Thymus (tissue), 11 donors: Measurements from ENCODE around the gene NCOA7. TPM values are rescaled to one million over a fixed set of nuclear protein-coding genes. Genes with fewer than 3 reads are reported as not detected.

Experiments used
- DNase-seq, 9 donors: peaks; one replicate each; pipeline ENCODE4 v3.0.0-alpha.2; 2013; ENCODE audit warnings: low spot score in 9 of 9, low read depth in 6 of 9, missing footprints in 1 of 9
- H3K27ac ChIP-seq, 2 donors: one replicate each; pipeline ENCODE4 v1.5.1; 2013; ENCODE audit warnings: control low read depth in 1 of 2, low read depth in 1 of 2, low read length in 1 of 2, mild to moderate bottlenecking in 1 of 2, moderate library complexity in 1 of 2
- H3K27me3 ChIP-seq, 2 donors: one replicate each; pipeline ENCODE4 v1.5.1; 2013; ENCODE audit warnings: low read length in 1 of 2; ENCODE audit not compliant: control insufficient read depth in 2 of 2, insufficient read depth in 1 of 2
- H3K36me3 ChIP-seq, 2 donors: one replicate each; pipeline ENCODE4 v1.5.1; 2013; ENCODE audit warnings: low read length in 1 of 2, mild to moderate bottlenecking in 1 of 2, moderate library complexity in 1 of 2; ENCODE audit not compliant: control insufficient read depth in 2 of 2, insufficient read depth in 2 of 2
- H3K4me1 ChIP-seq, 2 donors: one replicate each; pipeline ENCODE4 v1.5.1; 2013; ENCODE audit warnings: low read length in 2 of 2; ENCODE audit not compliant: control insufficient read depth in 2 of 2, insufficient read depth in 2 of 2
- H3K4me3 ChIP-seq, 2 donors: one replicate each; pipeline ENCODE4 v1.5.1; 2013; ENCODE audit warnings: low read length in 2 of 2, control low read depth in 1 of 2, mild to moderate bottlenecking in 1 of 2
- H3K9me3 ChIP-seq, 2 donors: one replicate each; pipeline ENCODE4 v1.5.1; 2013; ENCODE audit warnings: low read length in 1 of 2, mild to moderate bottlenecking in 1 of 2; ENCODE audit not compliant: control insufficient read depth in 2 of 2, insufficient read depth in 1 of 2
- WGBS: extraction: QIAGEN DNeasy Blood & Tissue Kit; methylation state at CpG from one replicate; pipeline ENCODE4 v1.1.7; 2013; 5-methylcytosine and 5-hydroxymethylcytosine counted together
- polyA plus RNA-seq: library from polyadenylated mRNA; stranded (reverse); fragments of 200-250 nt; gene quantifications from one replicate; pipeline ENCODE4 v1.2.3, GENCODE V29; 2013
- total RNA-seq: library from RNA; stranded (reverse); fragments of 120-200 nt; gene quantifications from one replicate; pipeline ENCODE4 v1.2.4, GENCODE V29; 2013
- donor health status: healthy.

NCOA7 gene
- total and polyA plus RNA-seq, 2 donors: 8.4 to 15.8 TPM

DNA sequence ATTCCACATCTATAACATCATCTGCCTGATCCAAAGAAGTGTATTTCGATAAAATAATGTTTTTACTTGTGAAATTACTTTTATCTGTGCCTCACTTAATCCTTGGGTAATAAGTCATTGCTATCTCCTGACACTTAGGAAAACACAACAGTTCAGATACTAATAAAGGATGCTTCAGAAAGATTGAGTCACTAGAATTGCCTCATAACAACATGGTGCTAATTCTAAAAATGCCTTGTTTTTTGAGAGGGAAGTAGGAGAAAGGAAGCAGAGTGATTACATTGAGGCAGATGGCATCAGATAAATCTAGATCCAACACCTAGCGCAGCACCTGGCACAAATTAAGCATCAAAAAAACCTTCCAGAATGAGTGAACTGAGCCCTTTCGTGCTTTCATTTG is 69.0 kb downstream of the NCOA7 start:
- H3K4me3 ChIP-seq: no peak overlapping the region
- H3K36me3 ChIP-seq: no peaks in the 10 kb centered on the region
- no peaks in the 10 kb centered on the region for H3K27me3 ChIP-seq
- no peak overlapping the region for H3K27ac ChIP-seq
- WGBS: 94% methylated on average over 3 of the region's 3 CpGs
- no peak for DNase-seq
- no peaks in the 10 kb centered on the region for H3K4me1 ChIP-seq
- no peaks in the 10 kb centered on the region for H3K9me3 ChIP-seq

DNA sequence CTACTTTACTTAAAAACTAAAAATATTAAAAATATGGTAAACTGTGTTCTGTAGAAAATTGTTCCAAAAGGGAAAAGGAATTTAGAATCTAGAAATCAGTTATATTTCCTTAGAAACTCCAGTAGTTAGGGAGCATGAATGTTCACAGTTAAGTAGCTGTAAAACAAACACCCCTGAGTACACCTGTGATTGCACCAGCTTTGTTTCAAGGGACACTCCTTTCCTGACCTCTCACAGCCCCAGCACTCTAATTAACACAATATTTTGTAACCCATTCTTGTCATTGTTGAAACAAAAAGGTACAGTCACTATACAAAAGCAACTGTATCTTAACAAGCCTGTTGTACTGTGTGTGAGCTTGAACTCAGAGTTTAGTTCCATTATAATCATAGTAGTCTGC is 72.3 kb downstream of the NCOA7 start:
- no peaks in the 10 kb centered on the region for H3K27me3 ChIP-seq
- H3K4me1 ChIP-seq: no peaks in the 10 kb centered on the region
- no peaks in the 10 kb centered on the region for H3K36me3 ChIP-seq
- no peaks in the 10 kb centered on the region for H3K9me3 ChIP-seq
- DNase-seq: no peak
- H3K4me3 ChIP-seq: no peak overlapping the region
- no peak overlapping the region for H3K27ac ChIP-seq

DNA sequence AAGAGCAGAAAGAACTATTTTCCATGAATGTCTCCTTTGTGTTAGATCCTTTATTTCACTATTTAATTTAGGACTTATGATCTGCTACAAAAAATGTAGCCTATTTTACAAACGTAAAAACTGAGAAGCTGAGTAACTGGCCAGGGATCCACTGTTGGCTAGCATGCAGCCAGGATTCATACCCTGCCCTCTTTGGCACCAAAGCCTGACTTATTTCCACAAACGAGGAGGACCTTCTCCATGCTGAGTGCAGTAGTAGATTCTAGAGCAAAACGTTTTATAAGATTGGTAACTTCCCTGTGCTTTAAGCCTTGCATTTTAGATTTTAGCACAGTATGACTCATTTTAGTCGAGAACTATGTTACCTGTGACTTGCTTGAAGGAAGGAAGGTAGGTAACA is 74.3 kb downstream of the NCOA7 start:
- Histone ChIP-seq H3K4me3 (no peak overlapping the region), H3K27ac (no peak overlapping the region), H3K9me3 (no peaks in the 10 kb centered on the region), H3K36me3 (no peaks in the 10 kb centered on the region), H3K27me3 (no peaks in the 10 kb centered on the region), H3K4me1 (no peaks in the 10 kb centered on the region)
- no peak for DNase-seq
- WGBS: 95% methylated on average over 4 of the region's 4 CpGs

DNA sequence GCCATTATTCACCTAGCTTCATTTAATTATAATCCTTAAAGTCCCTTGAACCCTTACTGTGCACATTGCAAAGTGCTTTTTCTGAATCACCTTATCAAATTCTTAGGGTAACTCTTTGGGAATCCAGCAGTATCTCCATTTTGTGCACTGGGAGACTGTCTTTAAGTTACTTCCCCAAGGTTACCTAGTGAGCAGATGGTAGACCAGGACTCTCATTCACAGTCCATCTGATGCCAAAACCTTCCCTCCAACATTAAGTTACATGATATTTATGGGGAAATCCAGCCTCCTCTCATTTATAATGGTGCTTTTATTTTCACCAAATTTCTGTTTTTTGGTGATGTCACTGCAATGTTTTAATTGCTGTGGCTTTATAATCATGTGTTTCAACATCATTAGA is 75.7 kb downstream of the NCOA7 start:
- Histone ChIP-seq H3K4me3 (no peak overlapping the region), H3K4me1 (no peaks in the 10 kb centered on the region), H3K27ac (no peak overlapping the region), H3K9me3 (no peaks in the 10 kb centered on the region), H3K36me3 (no peaks in the 10 kb centered on the region), H3K27me3 (no peaks in the 10 kb centered on the region)
- DNase-seq: no peak

DNA sequence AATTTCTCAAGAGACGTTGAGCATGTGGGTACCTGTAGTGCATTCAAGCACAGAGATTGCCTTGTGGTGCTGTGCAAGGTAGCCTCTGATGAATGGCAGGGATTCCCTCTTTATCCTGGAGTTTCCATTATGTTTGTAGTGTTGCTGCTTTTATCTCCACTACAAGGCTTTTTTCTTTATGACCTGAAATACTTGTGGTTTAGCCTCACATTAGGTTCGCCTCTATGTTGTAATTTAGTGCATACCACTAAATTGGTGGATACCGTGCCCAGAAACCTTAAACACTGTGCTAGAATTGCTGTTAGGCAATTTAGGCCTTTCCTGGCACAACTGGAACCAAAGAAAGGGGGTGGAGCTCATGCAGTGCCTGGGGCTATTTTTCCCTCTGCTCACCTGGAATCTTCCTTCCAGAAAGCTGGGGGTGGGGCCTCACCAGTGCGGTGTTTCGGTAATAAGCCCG is 76.8 kb downstream of the NCOA7 start:
- no peaks in the 10 kb centered on the region for H3K27me3 ChIP-seq
- no peak overlapping the region for H3K4me3 ChIP-seq
- no peaks in the 10 kb centered on the region for H3K4me1 ChIP-seq
- no peaks in the 10 kb centered on the region for H3K9me3 ChIP-seq
- H3K36me3 ChIP-seq: no peaks in the 10 kb centered on the region
- WGBS: 96% methylated on average over 6 of the region's 6 CpGs
- no peak overlapping the region for H3K27ac ChIP-seq
- no peak for DNase-seq

DNA sequence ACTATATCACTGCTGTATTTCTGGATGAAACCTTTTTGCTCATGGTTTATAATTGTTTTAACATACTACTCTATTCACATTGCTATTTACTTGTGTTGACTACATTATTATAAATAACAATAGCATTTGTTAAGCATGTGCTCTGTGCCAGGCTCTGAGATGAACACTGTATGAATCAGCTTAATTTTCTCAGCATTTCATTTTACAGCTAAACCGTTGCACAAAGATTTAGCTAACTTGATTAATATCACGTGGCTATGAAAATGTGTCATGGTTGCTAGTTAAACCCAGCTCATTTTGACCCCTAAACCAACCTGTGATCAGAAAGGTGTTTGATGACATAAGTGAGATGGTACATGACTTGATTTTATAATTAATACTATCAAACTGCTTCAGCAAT is 77.5 kb downstream of the NCOA7 start:
- 96% methylated on average over 2 of the region's 2 CpGs for WGBS

DNA sequence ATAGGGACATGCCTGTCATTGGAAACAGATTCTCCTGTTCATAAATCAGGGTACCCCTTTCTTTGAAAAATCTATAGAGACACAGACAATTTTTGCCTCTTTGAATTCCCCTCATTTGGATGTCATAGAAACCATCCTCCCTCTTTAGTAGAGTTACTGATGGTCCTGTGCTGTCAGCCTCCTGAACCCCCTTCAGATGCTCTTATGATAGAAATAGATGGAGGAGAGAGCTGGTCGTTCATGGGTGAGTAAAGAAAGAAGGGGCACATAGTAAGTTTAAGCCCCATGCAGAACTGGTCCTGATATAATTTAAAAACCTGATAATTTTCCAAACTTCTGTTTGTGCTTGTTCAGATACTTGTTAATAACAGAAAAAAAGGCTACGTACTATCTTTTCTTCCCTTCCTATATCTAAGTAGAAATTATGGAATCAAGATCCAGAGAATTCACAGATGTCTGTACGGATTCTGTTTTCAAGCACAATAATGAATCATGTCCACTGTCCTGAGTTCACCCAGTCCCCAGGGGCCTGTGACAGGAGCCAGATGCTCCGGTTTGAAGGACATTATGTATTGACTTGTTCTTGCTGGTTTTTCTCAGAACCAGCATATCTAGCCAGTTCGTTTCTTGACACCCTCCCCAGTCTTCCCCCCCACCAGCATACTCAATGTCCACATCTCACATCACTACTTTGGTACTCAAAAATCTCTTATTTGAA is 78.1 kb downstream of the NCOA7 start:
- whole genome bisulfite sequencing: 95% methylated on average over 5 of the region's 5 CpGs
- no peak for DNase-seq
- no peaks in the 10 kb centered on the region for H3K36me3 ChIP-seq
- no peaks in the 10 kb centered on the region for H3K9me3 ChIP-seq
- H3K4me1 ChIP-seq: no peaks in the 10 kb centered on the region
- H3K27ac ChIP-seq: no peak overlapping the region
- no peak overlapping the region for H3K4me3 ChIP-seq
- no peaks in the 10 kb centered on the region for H3K27me3 ChIP-seq

More for the DNA sequence above, 77.5 kb downstream of the NCOA7 start:
- Histone ChIP-seq H3K9me3 (no peaks in the 10 kb centered on the region), H3K27ac (no peak overlapping the region), H3K36me3 (no peaks in the 10 kb centered on the region), H3K4me3 (no peak overlapping the region), H3K27me3 (no peaks in the 10 kb centered on the region), H3K4me1 (no peaks in the 10 kb centered on the region)
- no peak for DNase-seq

DNA sequence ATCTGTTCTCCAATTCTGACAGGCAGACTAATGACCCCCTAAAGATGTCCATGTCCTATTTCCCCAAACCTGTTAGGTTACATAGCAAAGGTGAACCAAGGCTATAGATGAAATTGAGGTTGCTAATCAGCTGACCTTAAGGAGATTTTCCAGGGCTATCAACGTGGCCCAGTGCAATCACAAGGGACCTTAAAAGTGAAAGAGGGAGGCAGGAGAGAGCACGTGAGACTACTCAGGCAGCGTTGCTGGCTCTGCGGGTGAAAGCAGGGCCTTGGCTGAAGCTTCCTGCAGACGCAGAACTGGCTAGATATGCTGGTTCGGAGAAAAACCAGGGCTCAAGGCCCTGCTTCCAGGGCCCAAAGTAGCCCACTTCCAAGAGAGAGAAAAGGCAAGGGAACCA is 78.7 kb downstream of the NCOA7 start:
- no peak for DNase-seq
- WGBS: 95% methylated on average over 6 of the region's 6 CpGs
- no peaks in the 10 kb centered on the region for H3K9me3 ChIP-seq
- H3K27ac ChIP-seq: no peak overlapping the region
- H3K27me3 ChIP-seq: no peaks in the 10 kb centered on the region
- H3K36me3 ChIP-seq: no peaks in the 10 kb centered on the region
- no peak overlapping the region for H3K4me3 ChIP-seq
- H3K4me1 ChIP-seq: no peaks in the 10 kb centered on the region

DNA sequence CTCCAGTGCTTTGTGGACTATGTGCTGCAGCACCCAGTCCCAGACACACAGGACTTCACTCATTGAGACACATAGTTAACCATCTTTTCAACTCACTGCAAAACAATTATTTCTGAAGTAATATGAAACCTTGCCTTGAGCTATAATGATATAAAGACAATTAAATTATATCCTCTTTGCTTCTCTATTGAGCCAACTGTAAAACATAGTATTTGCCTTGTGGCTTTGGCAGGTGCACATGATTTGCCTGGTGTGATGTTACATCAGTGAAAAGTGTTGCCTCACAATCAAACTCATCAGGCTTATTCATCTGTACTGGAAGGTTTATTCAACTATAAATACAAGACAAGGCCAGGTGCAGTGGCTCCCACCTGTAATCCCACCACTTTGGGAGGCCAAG is 80.6 kb downstream of the NCOA7 start:
- Histone ChIP-seq H3K27ac (no peak overlapping the region), H3K27me3 (no peaks in the 10 kb centered on the region), H3K9me3 (no peaks in the 10 kb centered on the region), H3K36me3 (peaks cover 3% of the 10 kb centered on the region in 2 donors), H3K4me1 (no peaks in the 10 kb centered on the region), H3K4me3 (no peak overlapping the region)
- DNase-seq: no peak
